Glutamatergic neuron (in vitro differentiated cells): ENCODE measurements around the gene DUSP23. TPM values are rescaled to one million over a fixed set of nuclear protein-coding genes. Genes with fewer than 3 reads are reported as not detected.

Source experiments
- DNase-seq: peaks from one replicate; pipeline ENCODE4 v3.0.0; 2022
- H3K27ac Mint-ChIP-seq: one replicate; pipeline ENCODE4 v1.8.0; 2020; ENCODE audit warnings: mild to moderate bottlenecking, mixed read lengths, inconsistent platforms; ENCODE audit not compliant: unreplicated experiment
- H3K27me3 Mint-ChIP-seq: one replicate; pipeline ENCODE4 v1.8.0; 2020; ENCODE audit warnings: mild to moderate bottlenecking, moderate library complexity, mixed read lengths, inconsistent platforms; ENCODE audit not compliant: unreplicated experiment
- H3K36me3 Mint-ChIP-seq: one replicate; pipeline ENCODE4 v1.8.0; 2020; ENCODE audit warnings: mild to moderate bottlenecking, mixed read lengths, inconsistent platforms; ENCODE audit not compliant: unreplicated experiment
- H3K4me1 Mint-ChIP-seq: one replicate; pipeline ENCODE4 v1.8.0; 2020; ENCODE audit warnings: mild to moderate bottlenecking, low read depth, mixed read lengths, inconsistent platforms; ENCODE audit not compliant: unreplicated experiment
- H3K4me3 Mint-ChIP-seq: one replicate; pipeline ENCODE4 v1.8.0; 2020; ENCODE audit warnings: mild to moderate bottlenecking, mixed read lengths, inconsistent platforms; ENCODE audit not compliant: unreplicated experiment
- H3K9me3 Mint-ChIP-seq: one replicate; pipeline ENCODE4 v1.8.0; 2020; ENCODE audit warnings: mild to moderate bottlenecking, moderate library complexity, mixed read lengths, inconsistent platforms; ENCODE audit not compliant: unreplicated experiment
- total RNA-seq: library from RNA; stranded (reverse); fragmentation: NEBNext Ultra II Directional; extraction: Animal tissue kit (Norgen Biotek cat#: 25700); gene quantifications from one replicate; pipeline ENCODE4 v1.2.1, GENCODE V29; 2021; ENCODE audit not compliant: unreplicated experiment
- TF ChIP-seq, protein P1 (sequence below): fragments of 200-600 bp; sonication (generic); IDR thresholded peaks from one replicate; pipeline ENCODE4 v1.5.0; 2021; ENCODE audit not compliant: partially characterized antibody, unreplicated experiment

The DUSP23 gene
- total RNA-seq, 1 donor from 2014 or later: 11.6 TPM

DNA sequence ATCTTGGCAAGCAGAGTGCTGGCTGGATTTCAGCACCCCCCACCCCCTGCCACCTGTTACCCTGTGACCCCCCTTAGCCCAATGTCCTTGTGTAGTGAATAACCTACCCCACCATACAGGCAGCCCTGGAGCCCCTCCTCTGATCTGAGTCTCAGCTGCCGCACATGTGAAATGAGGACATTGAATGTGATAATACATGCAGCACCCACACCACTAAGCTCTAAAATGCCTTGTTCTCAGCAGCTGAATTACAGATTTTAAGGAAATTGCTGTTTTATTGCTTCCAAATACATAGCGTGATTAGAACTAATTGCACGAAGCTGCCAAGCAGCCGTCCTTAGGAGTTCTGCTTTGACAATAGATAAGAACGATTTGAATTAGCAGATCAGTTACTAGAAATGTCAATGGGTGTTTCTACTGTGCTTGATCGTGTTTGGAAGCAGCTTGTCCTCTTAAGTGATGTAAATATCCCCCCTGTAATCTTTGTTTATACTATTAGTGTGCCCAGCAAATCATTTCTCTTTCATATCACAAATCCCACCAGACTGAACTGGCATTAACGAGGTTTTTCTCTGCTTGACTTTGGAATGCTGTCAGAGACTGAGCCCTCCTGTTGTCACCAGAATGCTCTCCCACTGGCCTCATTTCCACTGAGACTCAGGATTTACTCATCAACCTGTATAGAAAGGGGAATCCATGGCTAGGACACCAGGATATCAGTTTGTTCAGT is 50.8 kb downstream of the DUSP23 start:
- no peaks in the 10 kb centered on the region for H3K9me3 Mint-ChIP-seq
- H3K27ac Mint-ChIP-seq: no peak overlapping the region
- H3K4me3 Mint-ChIP-seq: peak overlapping the region; percentile 7
- peaks cover 12% of the 10 kb centered on the region for H3K4me1 Mint-ChIP-seq
- TF ChIP-seq, protein P1, sequence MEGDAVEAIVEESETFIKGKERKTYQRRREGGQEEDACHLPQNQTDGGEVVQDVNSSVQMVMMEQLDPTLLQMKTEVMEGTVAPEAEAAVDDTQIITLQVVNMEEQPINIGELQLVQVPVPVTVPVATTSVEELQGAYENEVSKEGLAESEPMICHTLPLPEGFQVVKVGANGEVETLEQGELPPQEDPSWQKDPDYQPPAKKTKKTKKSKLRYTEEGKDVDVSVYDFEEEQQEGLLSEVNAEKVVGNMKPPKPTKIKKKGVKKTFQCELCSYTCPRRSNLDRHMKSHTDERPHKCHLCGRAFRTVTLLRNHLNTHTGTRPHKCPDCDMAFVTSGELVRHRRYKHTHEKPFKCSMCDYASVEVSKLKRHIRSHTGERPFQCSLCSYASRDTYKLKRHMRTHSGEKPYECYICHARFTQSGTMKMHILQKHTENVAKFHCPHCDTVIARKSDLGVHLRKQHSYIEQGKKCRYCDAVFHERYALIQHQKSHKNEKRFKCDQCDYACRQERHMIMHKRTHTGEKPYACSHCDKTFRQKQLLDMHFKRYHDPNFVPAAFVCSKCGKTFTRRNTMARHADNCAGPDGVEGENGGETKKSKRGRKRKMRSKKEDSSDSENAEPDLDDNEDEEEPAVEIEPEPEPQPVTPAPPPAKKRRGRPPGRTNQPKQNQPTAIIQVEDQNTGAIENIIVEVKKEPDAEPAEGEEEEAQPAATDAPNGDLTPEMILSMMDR: no peak
- DNase-seq: no peak
- peaks cover 6% of the 10 kb centered on the region for H3K27me3 Mint-ChIP-seq
- no peaks in the 10 kb centered on the region for H3K36me3 Mint-ChIP-seq

Other genes with a start within 250 kb of the DUSP23 start
- not detected for gene OR10J5, start 245.0 kb upstream of the DUSP23 start, total RNA-seq
- gene APCS, start 193.1 kb upstream of the DUSP23 start, total RNA-seq: not detected
- not detected for gene CRP, start 66.4 kb upstream of the DUSP23 start, total RNA-seq
- not detected for gene FCRL6, start 21.4 kb downstream of the DUSP23 start, total RNA-seq
- not detected for gene SLAMF8, start 45.9 kb downstream of the DUSP23 start, total RNA-seq
- gene VSIG8, start 81.7 kb downstream of the DUSP23 start, total RNA-seq: not detected
- 0.49 TPM for gene CFAP45, start 119.2 kb downstream of the DUSP23 start, total RNA-seq
- 160 TPM for gene TAGLN2, start 144.5 kb downstream of the DUSP23 start, total RNA-seq
- 23.4 TPM for gene IGSF9, start 164.7 kb downstream of the DUSP23 start, total RNA-seq
- gene SLAMF9, start 173.3 kb downstream of the DUSP23 start, total RNA-seq: not detected